ENCODE measurements around the gene AP4B1. TPM values are rescaled to one million over a fixed set of nuclear protein-coding genes. Genes with fewer than 3 reads are reported as not detected.
A peak's percentile ranks its signal among the peaks of the same experiment; 100 is the strongest.

AP4B1 gene
- total RNA-seq, 6 donors from 2014 or later: 6.2 to 29.3 (median 14.0) TPM

DNA sequence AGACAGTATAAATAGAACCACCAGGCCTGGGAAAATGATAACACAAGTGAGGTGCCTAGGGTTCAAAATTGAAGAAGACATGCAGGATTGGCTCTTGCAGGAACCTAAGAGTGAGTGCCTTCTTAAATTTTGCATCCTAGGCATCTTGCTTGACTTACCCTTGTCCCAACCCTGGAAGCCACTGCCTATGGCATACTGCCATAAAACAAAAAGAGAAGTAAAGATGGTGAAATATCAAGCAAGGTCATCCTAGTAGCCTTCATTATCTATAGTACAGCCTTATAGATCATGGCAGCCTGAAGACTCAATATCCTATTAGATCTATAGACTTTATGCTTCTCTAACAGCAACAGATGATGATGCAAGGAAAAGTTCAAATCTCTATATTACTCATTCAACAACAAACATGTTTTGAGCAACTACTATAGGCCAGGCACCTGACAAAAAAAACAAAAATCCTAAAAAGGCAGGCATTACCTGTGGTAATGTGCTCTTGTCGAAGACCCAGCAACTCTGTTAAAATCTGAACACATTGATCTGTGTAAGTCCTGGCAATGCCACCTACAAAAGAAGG, 6.3 kb downstream of the AP4B1 start:
- H3K27ac ChIP-seq: peak overlapping the region in 1 of 4 donors; percentile 0
- ATAC-seq (ENCODE audit: low FRiP score in 2 of 2): peak in 1 of 2 donors; percentile 45
- H3K4me3 ChIP-seq: no peak overlapping the region
- no peak for TF ChIP-seq POLR2AphosphoS5 (IDR thresholded peaks at IDR 0.05)
- TF ChIP-seq, protein P1, sequence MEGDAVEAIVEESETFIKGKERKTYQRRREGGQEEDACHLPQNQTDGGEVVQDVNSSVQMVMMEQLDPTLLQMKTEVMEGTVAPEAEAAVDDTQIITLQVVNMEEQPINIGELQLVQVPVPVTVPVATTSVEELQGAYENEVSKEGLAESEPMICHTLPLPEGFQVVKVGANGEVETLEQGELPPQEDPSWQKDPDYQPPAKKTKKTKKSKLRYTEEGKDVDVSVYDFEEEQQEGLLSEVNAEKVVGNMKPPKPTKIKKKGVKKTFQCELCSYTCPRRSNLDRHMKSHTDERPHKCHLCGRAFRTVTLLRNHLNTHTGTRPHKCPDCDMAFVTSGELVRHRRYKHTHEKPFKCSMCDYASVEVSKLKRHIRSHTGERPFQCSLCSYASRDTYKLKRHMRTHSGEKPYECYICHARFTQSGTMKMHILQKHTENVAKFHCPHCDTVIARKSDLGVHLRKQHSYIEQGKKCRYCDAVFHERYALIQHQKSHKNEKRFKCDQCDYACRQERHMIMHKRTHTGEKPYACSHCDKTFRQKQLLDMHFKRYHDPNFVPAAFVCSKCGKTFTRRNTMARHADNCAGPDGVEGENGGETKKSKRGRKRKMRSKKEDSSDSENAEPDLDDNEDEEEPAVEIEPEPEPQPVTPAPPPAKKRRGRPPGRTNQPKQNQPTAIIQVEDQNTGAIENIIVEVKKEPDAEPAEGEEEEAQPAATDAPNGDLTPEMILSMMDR (IDR thresholded peaks at IDR 0.05): no peak
- peaks cover 5 to 15% (median 13%) of the 10 kb centered on the region in 4 donors for H3K4me1 ChIP-seq
- whole genome bisulfite sequencing, 2 donors: 90 to 97% methylated on average over 1 of the region's 1 CpG
- no peak for DNase-seq
- H3K27me3 ChIP-seq: no peaks in the 10 kb centered on the region
- peaks cover 3 to 76% (median 32%) of the 10 kb centered on the region in 4 donors for H3K36me3 ChIP-seq
- no peaks in the 10 kb centered on the region for H3K9me3 ChIP-seq

DNA sequence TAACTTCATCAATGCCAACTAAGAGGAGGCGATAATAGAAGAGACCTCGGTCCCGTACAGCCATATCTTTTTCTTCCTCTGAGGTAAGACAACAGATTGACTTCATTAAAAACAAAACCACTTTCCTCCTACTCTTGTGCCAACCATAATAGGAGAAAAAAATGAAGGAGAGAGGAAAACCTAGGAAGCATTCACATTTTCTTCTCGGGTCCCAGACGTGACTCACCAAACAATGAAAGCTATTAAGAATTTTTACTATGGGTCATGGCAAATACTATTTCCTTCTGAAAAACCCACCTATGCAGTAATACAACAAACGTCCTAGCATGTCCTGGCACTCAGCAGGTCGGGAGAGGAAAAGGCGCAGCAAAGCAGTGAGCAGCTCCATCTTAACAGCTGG, 8.6 kb downstream of the AP4B1 start:
- H3K27me3 ChIP-seq: no peaks in the 10 kb centered on the region
- DNase-seq: no peak
- H3K9me3 ChIP-seq: no peaks in the 10 kb centered on the region
- peaks cover 0 to 9% (median 4%) of the 10 kb centered on the region in 4 donors for H3K4me1 ChIP-seq
- no peak for ATAC-seq (ENCODE audit: low FRiP score in 2 of 2)
- no peak overlapping the region for H3K27ac ChIP-seq
- WGBS, 2 donors: 91 to 95% methylated on average over 8 of the region's 8 CpGs
- H3K4me3 ChIP-seq: no peak overlapping the region
- peaks cover 3 to 66% (median 32%) of the 10 kb centered on the region in 4 donors for H3K36me3 ChIP-seq
- TF ChIP-seq, protein P1 (IDR thresholded peaks at IDR 0.05): no peak
- TF ChIP-seq POLR2AphosphoS5 (IDR thresholded peaks at IDR 0.05) (no peak), EP300 (IDR thresholded peaks at IDR 0.05) (no peak), POLR2A (IDR thresholded peaks at IDR 0.05) (no peak)

DNA sequence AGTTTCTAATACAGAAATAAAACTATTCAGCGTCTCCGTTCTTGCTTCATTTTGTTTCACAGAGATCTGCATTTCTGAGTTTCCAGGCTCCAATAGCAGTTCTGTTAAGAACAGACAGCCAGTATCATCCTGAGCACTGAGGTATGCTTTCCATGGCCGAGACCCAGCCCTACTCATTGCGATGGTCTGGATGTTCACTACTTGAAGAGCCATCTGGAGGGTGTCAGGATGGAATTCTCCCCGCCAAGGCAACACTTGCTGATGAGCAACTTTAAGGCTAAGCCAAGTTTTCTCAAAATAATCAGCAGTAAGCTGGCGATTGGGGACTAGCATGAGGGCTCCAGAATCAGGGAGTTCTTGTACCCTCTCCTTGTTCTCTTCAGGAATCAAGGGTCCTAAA, 9.5 kb downstream of the AP4B1 start:
- no peak for DNase-seq
- WGBS, 2 donors: 95 to 96% methylated on average over 5 to 6 of the region's 6 CpGs
- Histone ChIP-seq H3K4me1 (peaks cover 0 to 9% (median 4%) of the 10 kb centered on the region in 4 donors), H3K36me3 (peaks cover 3 to 57% (median 32%) of the 10 kb centered on the region in 4 donors), H3K9me3 (no peaks in the 10 kb centered on the region), H3K27ac (no peak overlapping the region), H3K4me3 (no peak overlapping the region), H3K27me3 (no peaks in the 10 kb centered on the region)
- TF ChIP-seq, protein P1 (IDR thresholded peaks at IDR 0.05): no peak
- no peak for TF ChIP-seq EP300 (IDR thresholded peaks at IDR 0.05)
- no peak for TF ChIP-seq POLR2AphosphoS5 (IDR thresholded peaks at IDR 0.05)
- no peak for ATAC-seq (ENCODE audit: low FRiP score in 2 of 2)

DNA sequence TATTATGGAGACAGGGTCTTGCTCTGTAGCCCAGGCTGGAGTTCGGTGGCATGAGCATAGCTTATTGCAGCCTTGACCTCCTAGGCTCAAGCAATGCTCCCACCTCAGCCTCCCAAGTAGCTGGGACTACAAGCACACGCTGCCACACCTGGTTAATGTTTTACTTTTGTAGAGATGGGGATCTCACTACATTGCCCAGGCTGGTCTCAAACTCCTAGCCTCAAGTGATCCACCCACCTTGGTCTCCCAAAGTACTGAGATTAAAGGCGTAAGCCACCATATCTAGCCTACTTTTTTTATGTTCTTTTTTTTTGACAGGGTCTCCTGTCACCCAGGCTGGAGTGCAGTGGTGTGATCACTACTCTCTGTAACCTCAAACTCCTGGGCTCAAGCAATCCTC, 11.3 kb downstream of the AP4B1 start:
- no peak for DNase-seq
- Histone ChIP-seq H3K27me3 (no peaks in the 10 kb centered on the region), H3K36me3 (peaks cover 3 to 40% (median 28%) of the 10 kb centered on the region in 4 donors), H3K27ac (no peak overlapping the region), H3K4me3 (no peak overlapping the region), H3K9me3 (no peaks in the 10 kb centered on the region), H3K4me1 (no peaks in the 10 kb centered on the region)
- WGBS, 2 donors: 95 to 100% methylated on average over 3 of the region's 3 CpGs
- ATAC-seq (ENCODE audit: low FRiP score in 2 of 2): no peak
- TF ChIP-seq POLR2A (IDR thresholded peaks at IDR 0.05): no peak
- TF ChIP-seq, protein P1 (IDR thresholded peaks at IDR 0.05): no peak
- no peak for TF ChIP-seq EP300 (IDR thresholded peaks at IDR 0.05)
- no peak for TF ChIP-seq POLR2AphosphoS5 (IDR thresholded peaks at IDR 0.05)

DNA sequence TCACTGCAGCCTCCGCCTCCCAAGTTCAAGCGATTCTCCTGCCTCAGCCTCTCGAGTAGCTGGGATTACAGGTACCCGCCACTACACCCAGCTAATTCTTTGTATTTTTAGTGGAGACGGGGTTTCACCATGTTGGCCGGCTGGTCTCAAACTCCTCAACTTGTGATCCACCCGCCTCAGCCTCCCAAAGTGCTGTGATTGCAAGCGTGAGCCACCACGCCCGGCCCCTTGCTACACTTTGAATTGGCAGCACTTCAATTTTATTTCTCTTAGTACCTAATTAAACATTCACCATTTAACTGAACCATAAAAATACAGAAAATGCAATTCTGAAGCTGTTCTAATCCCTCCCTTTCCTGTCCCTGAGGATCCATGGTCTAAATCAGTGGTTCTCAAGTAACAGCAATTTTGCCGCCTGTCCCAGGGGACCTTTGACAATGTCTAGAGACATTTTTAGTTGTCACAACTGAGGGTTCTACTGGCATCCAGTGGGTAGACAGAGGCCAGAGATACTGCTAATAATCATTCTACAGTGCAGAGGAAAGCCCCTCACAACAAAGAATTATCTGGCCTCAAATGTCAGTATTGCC, 12.9 kb downstream of the AP4B1 start:
- Histone ChIP-seq H3K4me3 (no peak overlapping the region), H3K4me1 (no peaks in the 10 kb centered on the region), H3K27me3 (no peaks in the 10 kb centered on the region), H3K9me3 (no peaks in the 10 kb centered on the region), H3K27ac (no peak overlapping the region), H3K36me3 (peaks cover 3 to 25% (median 16%) of the 10 kb centered on the region in 4 donors)
- ATAC-seq (ENCODE audit: low FRiP score in 2 of 2) (no peak), DNase-seq (no peak)
- TF ChIP-seq EP300 (IDR thresholded peaks at IDR 0.05): no peak
- TF ChIP-seq POLR2A (IDR thresholded peaks at IDR 0.05): no peak
- TF ChIP-seq, protein P1 (IDR thresholded peaks at IDR 0.05): no peak
- TF ChIP-seq POLR2AphosphoS5 (IDR thresholded peaks at IDR 0.05): no peak
- WGBS, 2 donors: 94 to 97% methylated on average over 11 of the region's 11 CpGs
